ENCODE measurements around the gene ADGRL2.

The ADGRL2 gene

GRCh38 chr1:82000221-82000620 is 199.5 kb downstream of the ADGRL2 start:
- no peak for DNase-seq

GRCh38 chr1:82001345-82001744 is 200.6 kb downstream of the ADGRL2 start:
- no peak for DNase-seq

- DNase-seq, result no peak
Observed at GRCh38 chr1:82007804-82008203, 207.1 kb downstream of the ADGRL2 start.

GRCh38 chr1:82013702-82014101 is 213.0 kb downstream of the ADGRL2 start:
- no peak for DNase-seq

GRCh38 chr1:82015444-82015843 is 214.7 kb downstream of the ADGRL2 start:
- DNase-seq, result no peak

- DNase-seq, result no peak
Observed at GRCh38 chr1:82018319-82018718, 217.6 kb downstream of the ADGRL2 start.

- DNase-seq, result no peak
Observed at GRCh38 chr1:82019508-82019907, 218.8 kb downstream of the ADGRL2 start.

GRCh38 chr1:82030830-82031229 is 230.1 kb downstream of the ADGRL2 start:
- no peak for DNase-seq

- DNase-seq, result no peak
Observed at GRCh38 chr1:82032068-82032467, 231.3 kb downstream of the ADGRL2 start.

GRCh38 chr1:82034812-82035211 is 234.1 kb downstream of the ADGRL2 start:
- DNase-seq, result peak; percentile 19

Data from NCI-H510A treated with DMSO at 0.1 percent for 48 hours (cell line).